KMS-11 (cell line): ENCODE measurements around the gene KIAA2012.

ENCODE experiments used
- H2AFZ ChIP-seq: fragments of 200-600 bp; sonication (generic); 2 replicates; pipeline ENCODE4 v1.6.1; 2016; ENCODE audit warnings: antibody characterized with exemption, mixed run types, low read depth
- H3K27ac ChIP-seq: fragments of 200-600 bp; sonication (generic); 2 replicates; pipeline ENCODE4 v1.6.1; 2016; ENCODE audit warnings: mild to moderate bottlenecking, mixed run types
- H3K27me3 ChIP-seq: fragments of 200-600 bp; sonication (generic); 2 replicates; pipeline ENCODE4 v1.6.1; 2017; ENCODE audit warnings: mild to moderate bottlenecking, low read depth, mixed run types, moderate library complexity; ENCODE audit not compliant: insufficient read depth
- H3K36me3 ChIP-seq: fragments of 200-600 bp; sonication (generic); 2 replicates; pipeline ENCODE4 v1.6.1; 2017; ENCODE audit warnings: mild to moderate bottlenecking, mixed run types; ENCODE audit not compliant: insufficient read depth
- H3K4me1 ChIP-seq: fragments of 200-600 bp; sonication (generic); 2 replicates; pipeline ENCODE4 v1.6.1; 2016; ENCODE audit warnings: mild to moderate bottlenecking, low read depth, mixed run types; ENCODE audit not compliant: poor library complexity, severe bottlenecking
- H3K4me2 ChIP-seq: fragments of 200-600 bp; sonication (generic); 2 replicates; pipeline ENCODE4 v1.7.0; 2016; ENCODE audit warnings: mild to moderate bottlenecking, mixed run types
- H3K4me3 ChIP-seq: fragments of 200-600 bp; sonication (generic); IDR thresholded peaks from 2 replicates; pipeline ENCODE4 v1.6.1; 2017; ENCODE audit warnings: low read depth, low read length, mixed read lengths; ENCODE audit not compliant: insufficient read depth
- H3K79me2 ChIP-seq: fragments of 200-600 bp; sonication (generic); 2 replicates; pipeline ENCODE4 v1.6.1; 2016; ENCODE audit warnings: low read depth, mixed run types; ENCODE audit not compliant: insufficient read depth
- H3K9ac ChIP-seq: fragments of 200-600 bp; sonication (generic); 2 replicates; pipeline ENCODE4 v1.6.1; 2016; ENCODE audit warnings: mild to moderate bottlenecking, mixed run types
- H4K20me1 ChIP-seq: fragments of 200-600 bp; sonication (generic); 2 replicates; pipeline ENCODE4 v1.6.1; 2016; ENCODE audit warnings: mild to moderate bottlenecking, mixed run types; ENCODE audit not compliant: insufficient read depth
- CTCF ChIP-seq: fragments of 200-600 bp; sonication (generic); conservative IDR thresholded peaks from 2 replicates; pipeline ENCODE4 v1.6.1; 2017; ENCODE audit warnings: low read depth, mild to moderate bottlenecking, antibody characterized with exemption, low read length, moderate library complexity, mixed read lengths

The KIAA2012 gene

GRCh38 chr2:202118168-202118567 lies 45.1 kb downstream of the KIAA2012 start:
- no peak overlapping the region for H3K4me2 ChIP-seq
- H3K79me2 ChIP-seq = no peaks in the 10 kb centered on the region
- H4K20me1 ChIP-seq = no peaks in the 10 kb centered on the region
- no peak overlapping the region for H3K9ac ChIP-seq
- no peak overlapping the region for H3K27ac ChIP-seq
- H3K4me1 ChIP-seq = no peaks in the 10 kb centered on the region
- H3K4me3 ChIP-seq = no peak overlapping the region
- H3K27me3 ChIP-seq = no peaks in the 10 kb centered on the region
- no peak for TF ChIP-seq CTCF
- no peak overlapping the region for H2AFZ ChIP-seq
- no peaks in the 10 kb centered on the region for H3K36me3 ChIP-seq

GRCh38 chr2:202120828-202121227 lies 47.8 kb downstream of the KIAA2012 start:
- H3K27ac ChIP-seq = no peak overlapping the region
- H3K27me3 ChIP-seq = no peaks in the 10 kb centered on the region
- H3K79me2 ChIP-seq = no peaks in the 10 kb centered on the region
- H2AFZ ChIP-seq = no peak overlapping the region
- no peaks in the 10 kb centered on the region for H4K20me1 ChIP-seq
- TF ChIP-seq CTCF = no peak
- no peak overlapping the region for H3K4me3 ChIP-seq
- no peak overlapping the region for H3K4me2 ChIP-seq
- H3K4me1 ChIP-seq = no peaks in the 10 kb centered on the region
- no peak overlapping the region for H3K9ac ChIP-seq
- no peaks in the 10 kb centered on the region for H3K36me3 ChIP-seq

GRCh38 chr2:202121532-202122162 lies 48.6 kb downstream of the KIAA2012 start:
- Histone ChIP-seq H2AFZ (no peak overlapping the region), H3K36me3 (no peaks in the 10 kb centered on the region), H3K27me3 (no peaks in the 10 kb centered on the region), H3K4me3 (no peak overlapping the region), H3K79me2 (no peaks in the 10 kb centered on the region), H3K4me1 (no peaks in the 10 kb centered on the region), H3K4me2 (no peak overlapping the region), H3K27ac (no peak overlapping the region), H3K9ac (no peak overlapping the region), H4K20me1 (no peaks in the 10 kb centered on the region)
- no peak for TF ChIP-seq CTCF

GRCh38 chr2:202122163-202122540 lies 49.1 kb downstream of the KIAA2012 start:
- no peak for TF ChIP-seq CTCF
- H3K4me1 ChIP-seq = no peaks in the 10 kb centered on the region
- no peak overlapping the region for H3K4me2 ChIP-seq
- H4K20me1 ChIP-seq = no peaks in the 10 kb centered on the region
- no peaks in the 10 kb centered on the region for H3K27me3 ChIP-seq
- H3K79me2 ChIP-seq = no peaks in the 10 kb centered on the region
- no peak overlapping the region for H3K9ac ChIP-seq
- no peak overlapping the region for H3K4me3 ChIP-seq
- no peak overlapping the region for H2AFZ ChIP-seq
- H3K36me3 ChIP-seq = no peaks in the 10 kb centered on the region
- no peak overlapping the region for H3K27ac ChIP-seq
